Karpas-422 (cell line): ENCODE results near the gene CCNL1. TPM values are rescaled to one million over a fixed set of nuclear protein-coding genes. Genes with fewer than 3 reads are reported as not detected.
"Not testable (repeated sequence)": the region's sequence is repeated elsewhere in the genome, so short reads cannot be mapped to it uniquely, and the experiment has no call there.

Experiments
- DNase-seq: peaks from one replicate; pipeline ENCODE4 v3.0.0-alpha.2; 2015
- H2AFZ ChIP-seq: fragments of 200-600 bp; sonication (generic); 2 replicates; pipeline ENCODE4 v1.6.1; 2014; ENCODE audit warnings: antibody characterized with exemption, low read length, mixed read lengths
- H3K27ac ChIP-seq: fragments of 200-600 bp; sonication (generic); 2 replicates; pipeline ENCODE4 v1.5.1; 2014; ENCODE audit warnings: mild to moderate bottlenecking, low read length, moderate library complexity
- H3K27me3 ChIP-seq: fragments of 200-600 bp; sonication (generic); 2 replicates; pipeline ENCODE4 v1.6.1; 2014; ENCODE audit warnings: low read length, mixed read lengths
- H3K36me3 ChIP-seq: fragments of 200-600 bp; sonication (generic); 2 replicates; pipeline ENCODE4 v1.6.1; 2014; ENCODE audit warnings: low read length, mixed read lengths; ENCODE audit not compliant: insufficient read depth
- H3K4me1 ChIP-seq: fragments of 200-600 bp; sonication (generic); 2 replicates; pipeline ENCODE4 v1.6.1; 2014; ENCODE audit warnings: mild to moderate bottlenecking, low read length, mixed read lengths
- H3K4me2 ChIP-seq: fragments of 200-600 bp; sonication (generic); 2 replicates; pipeline ENCODE4 v1.6.1; 2014; ENCODE audit warnings: low read length, low read depth, mild to moderate bottlenecking; ENCODE audit not compliant: poor library complexity, severe bottlenecking
- H3K4me3 ChIP-seq: fragments of 200-600 bp; sonication (generic); 2 replicates; pipeline ENCODE4 v1.5.1; 2014; ENCODE audit warnings: mild to moderate bottlenecking, antibody characterized with exemption, low read length, mixed read lengths
- H3K79me2 ChIP-seq: fragments of 200-600 bp; sonication (generic); 2 replicates; pipeline ENCODE4 v1.6.1; 2014; ENCODE audit warnings: mild to moderate bottlenecking, low read length, mixed read lengths
- H3K9ac ChIP-seq: fragments of 200-600 bp; sonication (generic); 2 replicates; pipeline ENCODE4 v1.6.0; 2014; ENCODE audit warnings: low read length
- H3K9me2 ChIP-seq: fragments of 200-600 bp; sonication (generic), shearing (Covaris generic); replicated peaks from 2 replicates; pipeline ENCODE4 v1.6.0; 2014; ENCODE audit warnings: mild to moderate bottlenecking, low read length, moderate library complexity; ENCODE audit not compliant: insufficient read depth
- H3K9me3 ChIP-seq: fragments of 300-700, 200-600 bp; sonication (generic); 2 replicates; pipeline ENCODE4 v1.6.1; 2014; ENCODE audit warnings: low read length, mixed read lengths
- H4K20me1 ChIP-seq: fragments of 200-600 bp; sonication (generic); 2 replicates; pipeline ENCODE4 v1.6.1; 2014; ENCODE audit warnings: mild to moderate bottlenecking, antibody characterized with exemption, low read length, low read depth; ENCODE audit not compliant: insufficient read depth
- total RNA-seq: library from RNA; depleted of rRNA; stranded (reverse); fragments of >200 nt; shearing (Covaris generic); gene quantifications from 2 replicates; pipeline ENCODE4 v1.2.3, GENCODE V29; 2014; ENCODE audit warnings: low replicate concordance

The CCNL1 gene
- total RNA-seq, 1 experiment from 2014 or later: 221 TPM

DNA sequence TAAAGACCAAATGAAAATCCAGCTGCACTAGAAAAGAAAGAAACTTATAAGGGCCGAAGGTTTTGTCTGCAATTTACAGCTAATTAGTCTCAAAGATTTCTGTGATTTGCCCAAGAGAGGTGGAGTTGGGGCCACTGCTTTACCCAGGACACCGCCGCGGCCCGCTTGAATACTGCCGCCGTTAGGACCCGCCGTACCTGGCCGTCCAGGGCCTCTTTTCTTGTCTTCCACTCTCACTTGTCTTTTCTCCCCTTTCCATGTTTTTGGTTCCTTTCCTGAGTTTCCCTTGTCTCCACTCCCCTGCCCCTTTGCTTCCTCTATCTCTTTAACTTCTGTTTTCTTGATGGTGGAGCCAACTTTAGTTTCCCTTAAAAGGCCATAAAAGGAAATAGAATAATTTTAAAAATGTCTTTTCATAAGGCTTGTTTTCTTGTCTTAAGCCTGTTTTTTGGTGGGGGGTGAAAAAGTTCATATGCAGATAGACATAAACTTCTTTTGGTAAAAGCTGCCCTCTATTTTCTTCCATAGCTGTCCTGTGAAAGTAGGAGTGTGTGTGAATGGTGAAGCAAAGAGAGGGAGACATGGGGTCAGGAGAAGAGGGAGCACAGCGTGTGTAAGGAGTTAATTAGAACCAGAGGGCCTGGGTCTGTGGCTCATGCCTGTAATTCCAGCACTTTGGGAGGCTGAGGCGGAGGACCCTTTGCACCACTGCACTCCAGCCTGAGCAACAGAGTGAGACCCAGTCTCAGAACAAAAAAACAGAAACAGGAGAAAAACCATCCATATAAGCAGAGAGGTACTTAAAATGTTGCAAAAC lies 16.0 kb upstream of the CCNL1 start:
- Histone ChIP-seq H3K4me2 (peak overlapping the region; percentile 98), H3K27me3 (no peaks in the 10 kb centered on the region), H3K9me3 (peaks cover 5% of the 10 kb centered on the region; the same call in 1 of the 2 replicates), H3K4me1 (peaks cover 30% of the 10 kb centered on the region), H3K4me3 (peak overlapping the region; percentile 72), H3K27ac (peak overlapping the region; percentile 83), H3K36me3 (peaks cover 9% of the 10 kb centered on the region; the same call in 1 of the 2 replicates), H3K79me2 (peaks cover 16% of the 10 kb centered on the region), H3K9ac (peak overlapping the region; percentile 79), H2AFZ (no peak overlapping the region), H4K20me1 (no peaks in the 10 kb centered on the region), H3K9me2 (no peaks in the 10 kb centered on the region)
- DNase-seq: peak; percentile 62

DNA sequence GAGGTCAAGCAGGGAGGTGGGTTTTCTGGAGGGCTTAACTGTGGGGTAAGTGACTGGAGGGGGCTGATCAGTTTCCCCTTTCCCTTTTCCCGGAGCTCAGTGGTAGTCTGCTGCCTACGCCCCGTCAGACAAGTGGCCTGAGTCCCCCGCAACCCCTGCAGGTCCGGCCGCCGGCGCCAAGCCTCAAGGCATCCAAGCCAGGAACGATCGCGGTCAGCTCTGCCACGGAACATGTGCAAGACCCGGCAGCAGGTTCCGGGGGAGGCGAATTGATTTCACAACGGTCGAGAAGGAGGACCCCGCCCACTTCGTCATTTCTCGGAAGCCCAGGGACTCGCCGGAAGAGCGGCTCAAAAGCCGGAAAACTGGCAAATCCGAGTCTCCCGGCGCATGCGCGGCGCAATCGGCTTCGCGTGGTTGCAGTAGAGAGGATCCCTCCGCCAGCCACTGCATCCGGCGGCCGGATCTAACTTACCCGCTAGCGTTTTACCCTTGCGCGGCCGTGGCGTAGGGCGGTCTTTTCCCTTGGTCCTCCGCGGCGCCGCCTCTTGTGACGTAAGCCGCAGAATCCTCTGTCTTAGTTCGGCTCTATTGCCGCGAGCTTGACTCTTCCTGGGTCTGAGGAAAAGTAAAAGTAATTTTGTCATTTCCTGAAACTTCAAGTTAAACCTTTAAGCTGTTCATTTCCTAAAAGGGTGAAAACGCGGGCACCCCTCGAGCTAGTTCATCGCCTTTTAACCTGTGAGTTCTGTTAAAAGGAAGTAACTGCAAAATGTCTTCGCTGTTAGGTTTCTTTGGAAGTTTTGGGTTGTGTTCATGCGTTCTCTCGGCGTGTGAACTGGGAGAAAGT lies 14.9 kb upstream of the CCNL1 start:
- H3K9me3 ChIP-seq: peaks cover 5% of the 10 kb centered on the region; the same call in 1 of the 2 replicates
- H2AFZ ChIP-seq: 0 out of 2 replicates have a peak overlapping the region, but pooled peaks have one; percentile 17
- H3K79me2 ChIP-seq: peaks cover 16% of the 10 kb centered on the region
- peak overlapping the region; percentile 98 for H3K4me2 ChIP-seq
- peak overlapping the region; percentile 91 for H3K27ac ChIP-seq
- peaks cover 9% of the 10 kb centered on the region; the same call in 1 of the 2 replicates for H3K36me3 ChIP-seq
- H3K9me2 ChIP-seq: no peaks in the 10 kb centered on the region
- H4K20me1 ChIP-seq: no peaks in the 10 kb centered on the region
- DNase-seq: peak; percentile 100
- H3K4me1 ChIP-seq: peaks cover 39% of the 10 kb centered on the region
- H3K4me3 ChIP-seq: peak overlapping the region; percentile 80
- peak overlapping the region; percentile 93 for H3K9ac ChIP-seq
- H3K27me3 ChIP-seq: no peaks in the 10 kb centered on the region

DNA sequence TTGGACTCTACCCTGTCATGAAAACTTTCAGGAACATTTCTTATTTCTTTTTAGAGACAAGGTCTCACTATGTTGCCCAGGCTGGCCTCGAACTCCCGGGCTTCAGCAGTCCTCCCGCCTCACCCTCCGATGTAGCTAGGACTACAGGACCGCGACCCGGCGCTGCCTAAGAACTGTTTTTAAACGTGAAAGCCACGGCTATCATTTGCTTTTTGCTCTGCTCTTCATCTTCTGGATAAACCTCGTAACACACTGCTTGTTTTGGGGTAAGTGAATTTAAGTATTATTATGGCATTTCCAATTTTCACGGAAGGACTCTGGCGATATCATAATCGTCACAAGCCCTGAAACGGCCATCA lies 14.3 kb upstream of the CCNL1 start:
- Histone ChIP-seq H4K20me1 (no peaks in the 10 kb centered on the region), H3K4me3 (peak overlapping the region; percentile 80), H3K9me2 (no peaks in the 10 kb centered on the region), H3K27ac (peak overlapping the region; percentile 91), H3K27me3 (no peaks in the 10 kb centered on the region), H3K9me3 (peaks cover 5% of the 10 kb centered on the region; the same call in 1 of the 2 replicates), H3K9ac (peak overlapping the region; percentile 93), H3K36me3 (peaks cover 9% of the 10 kb centered on the region; the same call in 1 of the 2 replicates), H3K4me2 (peak overlapping the region; percentile 98), H2AFZ (no peak overlapping the region), H3K4me1 (peaks cover 45% of the 10 kb centered on the region), H3K79me2 (peaks cover 16% of the 10 kb centered on the region)
- peak; percentile 65 for DNase-seq

DNA sequence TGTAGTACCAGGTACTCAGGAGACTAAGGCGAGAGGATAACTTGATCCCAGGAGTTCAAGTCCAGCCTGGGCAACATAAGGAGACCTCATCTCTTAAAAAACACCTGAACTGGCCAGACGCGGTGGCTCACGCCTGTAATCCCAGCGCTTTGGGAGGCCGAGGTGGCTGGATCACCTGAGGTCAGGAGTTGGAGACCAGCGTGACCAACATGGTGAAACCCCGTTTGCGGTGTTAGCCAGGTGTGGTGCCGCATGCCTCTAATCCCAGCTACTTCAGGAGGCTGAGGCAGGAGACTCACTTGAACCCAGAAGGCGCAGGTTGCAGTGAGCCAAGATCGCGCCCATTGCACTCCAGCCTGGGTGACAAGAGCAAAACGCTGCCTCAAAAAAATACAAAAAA lies 13.4 kb upstream of the CCNL1 start:
- peaks cover 54% of the 10 kb centered on the region for H3K4me1 ChIP-seq
- not testable (repeated sequence) for H3K27ac ChIP-seq, H2AFZ ChIP-seq, H3K9ac ChIP-seq, DNase-seq, H3K4me3 ChIP-seq, H3K36me3 ChIP-seq, H3K9me3 ChIP-seq, H3K4me2 ChIP-seq, H4K20me1 ChIP-seq, H3K27me3 ChIP-seq, H3K9me2 ChIP-seq
- H3K79me2 ChIP-seq: peaks cover 16% of the 10 kb centered on the region

DNA sequence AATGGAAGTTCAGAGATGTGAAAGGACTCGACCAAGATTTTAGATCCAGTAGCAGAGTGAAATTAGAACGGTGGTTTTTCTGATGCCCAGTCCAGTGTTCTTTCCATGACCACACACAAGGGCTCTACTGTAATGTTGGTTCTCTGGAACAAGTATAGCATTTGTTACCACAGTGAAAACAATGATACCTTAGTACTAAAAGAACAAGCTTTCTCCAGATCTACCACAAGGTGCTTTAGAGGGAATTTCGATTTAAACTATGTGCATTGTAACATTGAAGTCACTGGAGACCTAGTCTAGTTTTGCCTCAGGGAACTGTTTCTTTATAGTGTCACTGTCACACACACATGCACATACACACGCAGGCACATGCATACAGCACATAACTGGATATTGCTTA lies 12.8 kb upstream of the CCNL1 start:
- H3K9me3 ChIP-seq: peaks cover 5% of the 10 kb centered on the region; the same call in 1 of the 2 replicates
- H3K4me3 ChIP-seq: no peak overlapping the region
- H4K20me1 ChIP-seq: no peaks in the 10 kb centered on the region
- H3K4me2 ChIP-seq: no peak overlapping the region
- no peak overlapping the region for H2AFZ ChIP-seq
- no peak overlapping the region for H3K9ac ChIP-seq
- peak overlapping the region; percentile 22; the same call in 1 of the 2 replicates for H3K27ac ChIP-seq
- peaks cover 16% of the 10 kb centered on the region for H3K79me2 ChIP-seq
- DNase-seq: no peak
- H3K4me1 ChIP-seq: peaks cover 60% of the 10 kb centered on the region
- no peaks in the 10 kb centered on the region for H3K9me2 ChIP-seq
- no peaks in the 10 kb centered on the region for H3K27me3 ChIP-seq
- H3K36me3 ChIP-seq: peaks cover 9% of the 10 kb centered on the region; the same call in 1 of the 2 replicates

DNA sequence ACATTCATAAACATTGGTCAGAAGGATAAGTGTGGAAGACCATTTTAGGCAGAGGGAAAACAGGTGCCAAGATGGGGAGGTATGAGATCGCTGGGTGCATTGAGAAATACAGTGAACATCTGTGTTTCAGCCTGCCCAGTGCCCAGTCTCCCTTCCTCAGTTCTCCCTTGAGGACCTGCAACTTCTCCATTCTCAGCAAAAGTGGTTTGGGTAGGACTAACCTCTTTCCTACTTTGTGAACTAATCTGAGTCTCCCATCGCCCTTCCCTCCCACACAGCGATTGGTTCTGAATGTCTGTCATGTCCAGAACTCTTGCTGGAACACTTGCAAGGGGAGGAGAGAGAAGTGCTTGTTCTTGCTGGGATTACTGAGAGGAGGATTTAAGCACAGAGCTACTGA lies 10.9 kb upstream of the CCNL1 start:
- Histone ChIP-seq H3K79me2 (peaks cover 8% of the 10 kb centered on the region), H3K9me2 (no peaks in the 10 kb centered on the region), H3K27ac (peak overlapping the region; percentile 97), H3K36me3 (no peaks in the 10 kb centered on the region), H3K4me2 (peak overlapping the region; percentile 52), H3K4me1 (peaks cover 72% of the 10 kb centered on the region), H3K9ac (peak overlapping the region; percentile 54), H2AFZ (peak overlapping the region; percentile 64), H3K4me3 (peak overlapping the region; percentile 1; the same call in 1 of the 2 replicates), H4K20me1 (no peaks in the 10 kb centered on the region), H3K9me3 (no peaks in the 10 kb centered on the region), H3K27me3 (no peaks in the 10 kb centered on the region)
- peak; percentile 71 for DNase-seq

DNA sequence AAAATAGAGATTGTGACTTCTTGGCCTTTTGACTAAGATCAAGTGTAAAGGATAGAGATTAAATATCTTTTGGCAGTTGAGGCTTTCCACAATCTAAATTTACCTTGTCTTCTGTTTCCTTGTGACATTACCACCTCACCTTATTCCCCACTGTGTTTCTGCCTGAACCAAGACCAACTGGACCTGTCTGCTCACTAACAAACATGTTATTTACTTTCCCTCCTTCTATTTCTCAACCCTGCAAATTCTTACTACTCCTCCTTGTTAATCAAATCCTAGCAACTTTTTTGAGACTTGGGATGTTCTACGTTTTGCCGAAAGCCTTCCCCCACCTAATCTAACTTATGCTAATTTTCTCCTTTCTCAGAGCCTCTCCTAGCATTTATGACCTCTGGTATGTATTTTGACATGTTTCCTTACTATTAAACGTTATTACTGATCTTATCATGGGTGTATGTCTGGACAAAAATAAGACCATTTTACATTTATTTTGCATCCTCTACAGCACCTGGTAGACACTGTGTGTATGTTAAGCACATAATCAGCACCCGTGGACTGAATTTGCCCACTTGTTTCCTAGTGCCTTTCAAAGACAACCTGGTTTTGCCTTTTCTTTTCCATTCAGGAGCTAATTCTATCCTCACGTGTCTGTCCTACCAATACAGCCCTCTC lies 7.6 kb upstream of the CCNL1 start:
- peak overlapping the region; percentile 82 for H3K4me2 ChIP-seq
- peak overlapping the region; percentile 24; the same call in 1 of the 2 replicates for H2AFZ ChIP-seq
- H3K9ac ChIP-seq: peak overlapping the region; percentile 60
- peak overlapping the region; percentile 53 for H3K4me3 ChIP-seq
- H3K9me2 ChIP-seq: no peaks in the 10 kb centered on the region
- peak; percentile 67 for DNase-seq
- H3K27ac ChIP-seq: peak overlapping the region; percentile 97
- no peaks in the 10 kb centered on the region for H3K27me3 ChIP-seq
- H3K4me1 ChIP-seq: peaks cover 70% of the 10 kb centered on the region
- H3K36me3 ChIP-seq: no peaks in the 10 kb centered on the region
- H4K20me1 ChIP-seq: no peaks in the 10 kb centered on the region
- H3K9me3 ChIP-seq: no peaks in the 10 kb centered on the region
- no peaks in the 10 kb centered on the region for H3K79me2 ChIP-seq
